Loucy (cell line): ENCODE measurements around the gene AMBN.

ENCODE experiments used
- H2AFZ ChIP-seq: fragments of 200-600 bp; sonication (generic); 2 replicates; pipeline ENCODE4 v1.6.0; 2016; ENCODE audit warnings: antibody characterized with exemption, mild to moderate bottlenecking, low read length, moderate library complexity
- H3F3A ChIP-seq: fragments of 200-600 bp; 2 replicates; pipeline ENCODE4 v1.6.0; 2016; ENCODE audit warnings: antibody characterized with exemption, low read depth, mild to moderate bottlenecking
- H3K27me3 ChIP-seq: fragments of 200-600 bp; sonication (generic); 2 replicates; pipeline ENCODE4 v1.6.1; 2014; ENCODE audit warnings: low read length, mild to moderate bottlenecking; ENCODE audit not compliant: insufficient read depth, poor library complexity, severe bottlenecking
- H3K36me3 ChIP-seq: fragments of 200-600 bp; sonication (generic); 2 replicates; pipeline ENCODE4 v1.6.1; 2016; ENCODE audit warnings: low read length; ENCODE audit not compliant: insufficient read depth
- H3K4me1 ChIP-seq: fragments of 200-600 bp; sonication (generic); 2 replicates; pipeline ENCODE4 v1.5.1; 2014; ENCODE audit warnings: low read length, mild to moderate bottlenecking; ENCODE audit not compliant: insufficient read depth, poor library complexity, severe bottlenecking
- H3K4me2 ChIP-seq: fragments of 200-600 bp; sonication (generic); 2 replicates; pipeline ENCODE4 v1.6.0; 2014; ENCODE audit warnings: antibody characterized with exemption, low read length, low read depth, mild to moderate bottlenecking; ENCODE audit not compliant: poor library complexity, severe bottlenecking
- H3K4me3 ChIP-seq: fragments of 200-600 bp; sonication (generic); 2 replicates; pipeline ENCODE4 v1.5.1; 2014; ENCODE audit warnings: low read length, mild to moderate bottlenecking, mixed read lengths; ENCODE audit not compliant: poor library complexity, severe bottlenecking
- H3K79me2 ChIP-seq: fragments of 200-600 bp; sonication (generic); 2 replicates; pipeline ENCODE4 v1.6.1; 2014; ENCODE audit warnings: low read length; ENCODE audit not compliant: insufficient read depth
- H3K9ac ChIP-seq: fragments of 200-600 bp; sonication (generic); 2 replicates; pipeline ENCODE4 v1.6.0; 2014; ENCODE audit warnings: mild to moderate bottlenecking, low read depth, low read length, moderate library complexity; ENCODE audit not compliant: poor library complexity, severe bottlenecking
- H3K9me2 ChIP-seq: fragments of 200-600 bp; sonication (generic); replicated peaks from 2 replicates; pipeline ENCODE4 v1.6.1; 2016; ENCODE audit warnings: low read depth, low read length, mixed read lengths
- H3K9me3 ChIP-seq: fragments of 200-600 bp; sonication (generic); 2 replicates; pipeline ENCODE4 v1.6.1; 2014; ENCODE audit warnings: mild to moderate bottlenecking, antibody characterized with exemption, low read length, low read depth; ENCODE audit not compliant: insufficient read depth
- H4K20me1 ChIP-seq: fragments of 200-600 bp; sonication (generic); 2 replicates; pipeline ENCODE4 v1.6.0; 2014; ENCODE audit warnings: antibody characterized with exemption, low read length, mild to moderate bottlenecking; ENCODE audit not compliant: insufficient read depth, poor library complexity, severe bottlenecking
- CTCF ChIP-seq: fragments of 200-600 bp; sonication (generic); conservative IDR thresholded peaks from 2 replicates; pipeline ENCODE4 v1.5.1; 2014; ENCODE audit warnings: mild to moderate bottlenecking, antibody characterized with exemption, low read length
- EZH2phosphoT487 ChIP-seq: fragments of 200-600 bp; IDR thresholded peaks from 2 replicates; pipeline ENCODE4 v1.6.1; 2018; ENCODE audit warnings: antibody characterized with exemption, mild to moderate bottlenecking, moderate library complexity, borderline replicate concordance

Gene AMBN

DNA sequence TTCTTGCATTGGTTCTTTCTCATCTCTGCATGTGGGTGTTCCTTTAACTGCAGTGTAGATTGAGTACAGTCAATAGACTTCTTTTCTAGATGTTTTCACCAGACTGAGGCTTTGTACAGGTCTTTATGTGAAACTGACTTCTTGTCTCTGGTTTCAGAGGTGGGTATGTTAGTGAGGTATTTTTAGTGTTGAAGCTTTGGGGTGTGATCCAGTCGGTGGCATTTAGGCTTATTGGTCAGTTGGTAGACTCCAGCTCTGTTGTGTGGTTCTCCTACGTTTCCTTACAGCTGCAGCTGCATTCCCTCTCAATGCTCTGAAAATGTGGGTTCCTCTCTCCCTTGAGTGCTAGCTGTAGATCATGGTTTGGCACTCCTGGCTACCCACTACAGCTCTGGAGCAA lies 21.3 kb upstream of the AMBN start:
- Histone ChIP-seq H3K27me3 (no peaks in the 10 kb centered on the region), H3K79me2 (no peaks in the 10 kb centered on the region), H4K20me1 (no peaks in the 10 kb centered on the region), H3K36me3 (no peaks in the 10 kb centered on the region), H2AFZ (no peak overlapping the region), H3K9ac (no peak overlapping the region), H3F3A (no peaks in the 10 kb centered on the region), H3K4me3 (no peak overlapping the region), H3K9me2 (no peaks in the 10 kb centered on the region), H3K4me1 (no peaks in the 10 kb centered on the region), H3K9me3 (no peaks in the 10 kb centered on the region; the same call in 1 of the 2 replicates), H3K4me2 (no peak overlapping the region)
- no peak for TF ChIP-seq CTCF
- TF ChIP-seq EZH2phosphoT487: no peak

GRCh38 chr4:70571772-70572171 lies 20.3 kb upstream of the AMBN start:
- Histone ChIP-seq H3K27me3 (no peaks in the 10 kb centered on the region), H3K79me2 (no peaks in the 10 kb centered on the region), H3K36me3 (no peaks in the 10 kb centered on the region), H2AFZ (no peak overlapping the region), H3K9ac (no peak overlapping the region), H3K9me2 (no peaks in the 10 kb centered on the region), H3K4me3 (no peak overlapping the region), H3K4me1 (no peaks in the 10 kb centered on the region), H4K20me1 (no peaks in the 10 kb centered on the region), H3K4me2 (no peak overlapping the region), H3K9me3 (no peaks in the 10 kb centered on the region; the same call in 1 of the 2 replicates), H3F3A (no peaks in the 10 kb centered on the region)
- TF ChIP-seq CTCF (no peak), EZH2phosphoT487 (no peak)

DNA sequence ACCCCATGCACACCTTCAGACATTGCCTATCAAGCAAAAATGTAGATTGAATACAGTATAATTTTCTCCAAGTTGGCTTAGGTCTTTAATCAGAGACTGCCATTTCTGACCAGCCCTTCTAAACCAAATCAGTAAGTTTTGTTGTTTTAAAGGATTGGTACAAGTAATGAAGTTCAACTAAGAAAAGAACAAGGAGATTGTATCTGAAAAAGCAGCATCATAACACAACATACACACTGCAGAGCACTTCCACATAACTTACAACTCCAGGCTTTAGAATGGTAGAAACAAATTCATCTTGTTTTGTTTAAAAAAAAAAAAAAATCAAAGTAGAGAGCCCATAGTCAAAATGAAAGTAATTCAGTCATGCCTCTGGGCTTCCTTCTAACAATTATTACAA lies 16.1 kb upstream of the AMBN start:
- Histone ChIP-seq H3K27me3 (no peaks in the 10 kb centered on the region), H3K4me1 (no peaks in the 10 kb centered on the region), H3K9me2 (no peaks in the 10 kb centered on the region), H3K4me3 (no peak overlapping the region), H4K20me1 (no peaks in the 10 kb centered on the region), H3K79me2 (no peaks in the 10 kb centered on the region), H3K9me3 (no peaks in the 10 kb centered on the region), H3K4me2 (no peak overlapping the region), H2AFZ (no peak overlapping the region), H3K9ac (no peak overlapping the region), H3K36me3 (no peaks in the 10 kb centered on the region), H3F3A (no peaks in the 10 kb centered on the region)
- TF ChIP-seq CTCF (no peak), EZH2phosphoT487 (no peak)
